SU-DHL-6 (cell line): ENCODE measurements around the gene SPN.

Source experiments
- H2AFZ ChIP-seq: fragments of 200-600 bp; sonication (generic); 2 replicates; pipeline ENCODE4 v1.6.1; 2014; ENCODE audit warnings: low read depth, mild to moderate bottlenecking, moderate library complexity, mixed read lengths, antibody characterized with exemption, low read length; ENCODE audit not compliant: severe bottlenecking
- H3F3A ChIP-seq: fragments of 200-600 bp; shearing (Covaris generic); 2 replicates; pipeline ENCODE4 v1.6.0; 2016; ENCODE audit warnings: antibody characterized with exemption, mild to moderate bottlenecking; ENCODE audit not compliant: insufficient read depth
- H3K27ac ChIP-seq: fragments of 200-600 bp; sonication (generic); 2 replicates; pipeline ENCODE4 v1.5.1; 2016; ENCODE audit warnings: low read depth, mild to moderate bottlenecking, low read length, moderate library complexity, mixed read lengths
- H3K27me3 ChIP-seq: fragments of 200-600 bp; sonication (generic), shearing (Covaris generic); 2 replicates; pipeline ENCODE4 v1.6.0; 2014; ENCODE audit warnings: mild to moderate bottlenecking, low read length
- H3K36me3 ChIP-seq: fragments of 200-600 bp; sonication (generic); 2 replicates; pipeline ENCODE4 v1.6.1; 2014; ENCODE audit warnings: mild to moderate bottlenecking, low read length, mixed read lengths
- H3K4me2 ChIP-seq: fragments of 300-600, 200-600 bp; shearing (Covaris generic), sonication (generic); 2 replicates; pipeline ENCODE4 v1.6.0; 2014; ENCODE audit warnings: low read length, low read depth, mild to moderate bottlenecking; ENCODE audit not compliant: poor library complexity, severe bottlenecking
- H3K4me3 ChIP-seq: fragments of 200-600 bp; sonication (generic); 2 replicates; pipeline ENCODE4 v1.5.1; 2014; ENCODE audit warnings: antibody characterized with exemption, low read length, mild to moderate bottlenecking, mixed read lengths; ENCODE audit not compliant: insufficient read depth, poor library complexity, severe bottlenecking
- H3K79me2 ChIP-seq: fragments of 200-600 bp; sonication (generic); 2 replicates; pipeline ENCODE4 v1.6.1; 2014; ENCODE audit warnings: mild to moderate bottlenecking, low read length, moderate library complexity; ENCODE audit not compliant: insufficient read depth
- H3K9ac ChIP-seq: fragments of 200-600 bp; sonication (generic); 2 replicates; pipeline ENCODE4 v1.7.0; 2014; ENCODE audit warnings: mild to moderate bottlenecking, low read length
- H3K9me2 ChIP-seq: fragments of 200-600 bp; sonication (generic); replicated peaks from 2 replicates; pipeline ENCODE4 v1.6.1; 2014; ENCODE audit warnings: low read length; ENCODE audit not compliant: insufficient read depth
- H3K9me3 ChIP-seq: fragments of 200-600 bp; sonication (generic); 2 replicates; pipeline ENCODE4 v1.6.1; 2014; ENCODE audit warnings: low read length, mixed read lengths; ENCODE audit not compliant: insufficient read depth
- H4K20me1 ChIP-seq: fragments of 200-600 bp; sonication (generic); 2 replicates; pipeline ENCODE4 v1.6.1; 2014; ENCODE audit warnings: low read depth, mild to moderate bottlenecking, antibody characterized with exemption, low read length, moderate library complexity, mixed read lengths
- CTCF ChIP-seq: fragments of 200-600 bp; sonication (generic); IDR thresholded peaks from one replicate; pipeline ENCODE4 v1.5.1; 2017; ENCODE audit warnings: antibody characterized with exemption, mild to moderate bottlenecking, low read length, moderate library complexity; ENCODE audit not compliant: insufficient read depth, poor library complexity, severe bottlenecking
- EZH2phosphoT487 ChIP-seq: fragments of 200-600 bp; sonication (generic), shearing (Covaris generic); conservative IDR thresholded peaks from 2 replicates; pipeline ENCODE4 v1.6.1; 2018; ENCODE audit warnings: mild to moderate bottlenecking, antibody characterized with exemption, low read length, moderate library complexity, mixed read lengths

SPN gene

DNA sequence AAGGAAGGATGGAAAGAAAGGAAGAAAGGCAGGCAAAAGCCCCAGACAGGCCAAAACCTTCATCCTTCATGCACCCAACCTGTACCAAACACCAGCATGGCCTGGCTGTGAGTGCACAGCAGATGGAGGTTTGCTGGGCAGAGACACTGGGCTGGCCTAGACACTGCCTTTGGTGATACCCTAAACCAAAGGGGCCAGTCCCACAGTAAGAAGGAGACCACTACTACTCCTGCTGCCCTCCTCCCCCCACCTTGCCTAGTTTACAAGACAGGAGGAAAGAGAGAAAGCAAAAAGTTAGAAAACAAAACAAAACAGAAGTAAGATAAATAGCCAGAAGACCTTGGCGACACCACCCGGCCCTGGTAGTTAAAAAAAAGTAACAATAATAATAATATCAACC is 35.0 kb downstream of the SPN start:
- TF ChIP-seq EZH2phosphoT487 (no peak), CTCF (no peak)
- Histone ChIP-seq H3K4me3 (no peak overlapping the region), H3K9ac (no peak overlapping the region), H3K9me3 (no peaks in the 10 kb centered on the region), H3K36me3 (no peaks in the 10 kb centered on the region), H4K20me1 (no peaks in the 10 kb centered on the region), H2AFZ (no peak overlapping the region), H3K27ac (no peak overlapping the region), H3K9me2 (no peaks in the 10 kb centered on the region), H3F3A (no peaks in the 10 kb centered on the region), H3K79me2 (no peaks in the 10 kb centered on the region), H3K27me3 (no peaks in the 10 kb centered on the region), H3K4me2 (no peak overlapping the region)

DNA sequence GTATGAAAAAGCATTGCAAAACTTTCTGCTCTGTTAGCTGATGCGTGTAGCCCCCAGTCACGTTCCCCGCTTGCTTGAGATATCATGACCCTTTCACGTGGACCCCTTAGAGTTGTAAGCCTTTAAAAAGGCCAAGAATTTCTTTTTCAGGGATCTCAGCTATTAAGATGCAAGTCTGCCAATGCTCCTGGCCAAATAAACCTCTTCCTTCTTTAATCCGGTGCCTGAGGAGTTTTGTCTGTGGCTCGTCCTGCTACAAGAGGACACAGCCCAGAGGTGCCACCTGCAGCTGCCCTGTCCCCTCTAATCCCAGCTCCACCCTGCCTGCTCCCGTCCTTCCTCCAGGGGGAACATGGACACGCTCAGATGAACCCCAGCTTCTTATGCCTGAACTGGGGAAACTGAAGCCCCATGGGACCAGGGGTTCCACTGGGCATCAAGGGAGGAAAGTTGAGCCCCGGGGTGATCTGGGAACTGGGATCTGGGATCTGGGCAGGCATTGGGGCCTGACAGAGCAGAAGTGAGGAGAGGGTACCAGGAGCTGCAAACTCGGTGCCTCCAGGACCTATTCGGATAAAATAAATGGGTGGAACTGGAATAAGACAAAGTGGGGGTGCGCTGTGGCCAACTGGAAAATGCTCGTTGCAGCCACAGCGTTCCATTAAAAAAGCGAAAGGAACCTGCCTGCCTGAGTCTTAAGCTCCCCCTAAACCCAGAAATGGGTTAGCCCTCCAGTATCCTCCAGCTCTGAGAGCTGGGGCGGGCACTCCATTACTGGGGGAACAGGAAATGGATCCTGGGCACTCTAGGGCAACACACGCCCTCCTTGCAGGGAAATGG is 35.7 kb downstream of the SPN start:
- Histone ChIP-seq H3K9ac (no peak overlapping the region), H2AFZ (no peak overlapping the region), H3K27ac (no peak overlapping the region), H3K4me2 (no peak overlapping the region), H3K9me2 (no peaks in the 10 kb centered on the region), H3K4me3 (no peak overlapping the region), H3F3A (no peaks in the 10 kb centered on the region), H3K27me3 (no peaks in the 10 kb centered on the region), H3K36me3 (no peaks in the 10 kb centered on the region), H4K20me1 (no peaks in the 10 kb centered on the region), H3K79me2 (no peaks in the 10 kb centered on the region), H3K9me3 (no peaks in the 10 kb centered on the region)
- TF ChIP-seq EZH2phosphoT487 (no peak), CTCF (no peak)

DNA sequence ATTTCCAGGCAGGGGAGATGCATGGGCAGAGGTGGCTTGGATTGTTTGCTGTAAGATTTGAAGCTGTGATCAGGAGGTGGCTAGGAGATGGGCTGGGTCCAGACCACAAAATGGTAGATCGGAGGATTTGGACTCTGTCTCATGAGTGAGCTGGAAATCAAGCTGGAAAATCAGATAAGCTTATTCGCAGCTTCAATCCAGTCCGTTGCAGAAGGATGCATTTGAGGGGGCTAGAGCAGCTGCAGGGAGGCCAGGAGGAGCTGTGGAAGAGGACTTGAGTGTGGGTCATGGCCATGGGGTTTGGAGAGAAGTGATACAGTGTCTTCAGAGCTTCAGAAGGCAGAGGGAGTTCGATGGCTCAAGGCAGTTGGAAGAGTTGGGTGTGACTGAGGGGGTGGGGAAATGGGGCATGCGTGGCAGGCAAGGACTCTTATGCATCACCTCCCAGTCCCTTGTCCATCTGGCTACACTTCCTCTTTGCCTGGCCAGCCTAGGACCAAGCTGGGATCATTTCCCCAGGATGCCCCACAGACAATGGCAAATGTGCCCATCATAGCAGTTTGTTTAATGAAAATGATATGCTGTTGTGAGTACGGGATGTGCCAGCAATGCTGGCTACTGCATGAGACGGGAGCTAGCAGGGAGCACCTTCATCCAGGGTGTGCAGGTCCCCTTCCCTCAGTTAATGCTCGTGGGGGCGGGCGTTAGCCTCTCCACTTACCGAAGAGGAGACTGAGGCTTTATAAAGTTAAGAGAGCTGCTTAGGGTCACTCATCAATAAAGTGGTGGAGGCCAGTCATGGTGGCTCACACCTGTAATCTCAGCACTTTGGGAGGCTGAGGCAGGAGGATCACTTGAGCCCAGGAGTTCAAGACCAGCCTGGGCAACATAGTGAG is 36.5 kb downstream of the SPN start:
- Histone ChIP-seq H3K4me2 (no peak overlapping the region), H3K36me3 (no peaks in the 10 kb centered on the region), H3K79me2 (no peaks in the 10 kb centered on the region), H4K20me1 (no peaks in the 10 kb centered on the region), H3F3A (no peaks in the 10 kb centered on the region), H3K27ac (no peak overlapping the region), H3K9me3 (no peaks in the 10 kb centered on the region), H3K9me2 (no peaks in the 10 kb centered on the region), H3K9ac (no peak overlapping the region), H3K4me3 (no peak overlapping the region), H2AFZ (no peak overlapping the region), H3K27me3 (no peaks in the 10 kb centered on the region)
- TF ChIP-seq EZH2phosphoT487 = no peak
- no peak for TF ChIP-seq CTCF
